NOMO-1 treated with DMSO at 0.1 percent for 48 hours (cell line): ENCODE measurements around the gene THAP6.

Experiments used
- DNase-seq: peaks from one replicate; lab custom pipeline; 2025; ENCODE audit not compliant: unreplicated experiment; lab: John Stamatoyannopoulos, UW

THAP6 gene

DNA sequence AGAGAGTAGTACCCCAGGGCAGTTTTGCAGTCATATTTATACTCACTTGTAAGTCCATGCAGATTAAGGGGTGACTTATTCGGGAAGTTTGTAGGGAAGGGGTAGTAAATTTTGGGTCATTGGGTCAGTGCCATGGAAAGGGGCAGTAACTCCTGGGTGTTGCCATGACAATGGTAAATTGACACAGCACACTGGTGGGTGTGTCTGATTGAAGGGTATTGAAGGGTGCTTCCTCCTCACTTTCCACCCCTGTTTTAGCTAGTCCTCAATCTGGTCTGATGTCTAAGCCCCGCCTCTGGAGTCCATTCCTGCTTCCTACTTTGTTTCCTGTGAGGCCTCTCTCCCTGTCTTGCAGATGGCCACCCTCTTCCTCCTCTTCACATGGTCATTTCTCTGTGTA lies 53.5 kb downstream of the THAP6 start:
- DNase-seq = no peak
